HTR-8/SVneo (cell line): ENCODE results near the gene LITAF.
"Not testable (repeated sequence)": the region's sequence is repeated elsewhere in the genome, so short reads cannot be mapped to it uniquely, and the experiment has no call there.

Experiments used
- DNase-seq: peaks from one replicate; pipeline ENCODE4 v3.0.0; 2011; ENCODE audit warnings: low spot score, mixed read lengths; ENCODE audit not compliant: insufficient read length
- FAIRE-seq: peaks from 2 replicates; lab custom pipeline; 2011; peaks lifted over from hg19 to GRCh38; lab: Jason Lieb, UNC

Gene LITAF

DNA sequence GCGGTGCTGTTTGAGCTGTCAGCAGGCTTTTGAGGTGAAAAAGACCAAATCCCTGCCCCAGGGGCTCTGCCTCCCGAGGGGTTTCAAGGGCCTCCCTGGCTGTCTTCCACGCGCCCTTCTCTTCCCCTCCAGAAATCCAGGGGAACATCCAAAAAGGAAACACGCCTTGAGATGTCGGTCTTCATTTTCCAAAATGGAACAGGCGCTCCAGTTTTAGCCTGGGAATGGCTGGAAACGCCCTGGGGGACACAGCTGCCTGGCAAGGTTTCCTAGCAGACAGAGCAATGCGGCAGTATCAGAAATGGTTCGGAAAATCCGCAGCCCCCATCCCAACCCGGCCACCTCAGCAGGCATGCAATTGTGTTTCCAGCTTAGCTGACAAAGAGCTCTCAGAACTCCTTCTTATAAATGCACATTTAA, 16.6 kb upstream of the LITAF start:
- DNase-seq (no peak), FAIRE-seq (no peak)

DNA sequence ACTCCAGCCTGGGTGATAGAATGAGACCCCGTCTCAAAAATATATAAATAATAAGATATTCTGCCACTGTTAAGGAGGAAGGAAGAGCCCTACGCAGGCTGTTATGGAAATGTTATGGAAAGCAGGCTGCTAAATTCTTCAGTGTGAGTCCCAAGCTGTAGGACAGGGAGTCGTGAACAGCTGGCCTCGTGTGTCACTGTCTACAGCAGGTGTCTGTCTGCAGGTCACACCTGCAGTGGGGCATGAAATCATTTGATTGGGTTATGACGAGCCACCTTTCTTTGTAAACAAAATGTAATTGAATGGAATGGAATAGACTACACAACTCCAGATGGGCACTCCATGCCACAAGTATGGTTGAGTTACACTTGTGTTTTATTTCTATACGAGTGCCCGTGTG, 15.6 kb upstream of the LITAF start:
- no peak for DNase-seq
- no peak for FAIRE-seq

DNA sequence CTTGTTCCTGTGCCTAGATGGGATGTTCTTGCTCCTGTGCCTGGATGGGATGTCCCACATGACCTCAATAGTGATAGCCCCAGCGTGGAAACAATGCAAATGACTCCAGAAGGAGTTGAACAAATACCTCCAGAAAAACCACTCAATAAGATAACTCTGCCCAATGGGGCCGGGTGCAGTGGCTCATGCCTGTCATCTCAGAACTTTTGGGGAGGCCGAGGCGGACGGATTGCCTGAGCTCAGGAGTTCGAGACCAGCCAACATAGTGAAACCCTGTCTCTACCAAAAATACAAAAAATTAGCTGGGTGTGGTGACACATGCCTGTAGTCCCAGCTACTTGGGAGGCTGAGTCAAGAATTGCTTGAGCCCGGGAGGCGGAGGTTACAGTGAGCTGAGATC, 15.2 kb upstream of the LITAF start:
- DNase-seq (no peak), FAIRE-seq (no peak)

DNA sequence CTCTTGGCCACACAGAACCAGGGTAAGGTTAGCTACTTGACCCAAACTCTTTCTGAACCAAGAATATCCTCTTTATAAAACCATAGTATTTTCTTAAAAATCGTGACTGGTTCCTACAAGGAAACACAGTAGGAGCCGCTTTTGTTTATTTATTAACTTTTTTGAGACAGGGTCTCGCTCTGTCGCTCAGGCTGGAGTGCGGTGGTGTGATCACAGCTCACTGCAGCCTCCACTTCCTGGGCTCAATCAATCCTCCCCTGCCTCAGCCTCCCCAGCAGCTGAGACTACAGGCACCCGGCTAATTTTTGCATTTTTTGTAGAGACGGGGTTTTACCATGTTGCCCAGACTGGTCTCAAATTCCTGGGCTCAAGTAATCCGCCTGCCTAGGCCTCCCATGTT, 14.7 kb upstream of the LITAF start:
- FAIRE-seq (no peak), DNase-seq (no peak)

DNA sequence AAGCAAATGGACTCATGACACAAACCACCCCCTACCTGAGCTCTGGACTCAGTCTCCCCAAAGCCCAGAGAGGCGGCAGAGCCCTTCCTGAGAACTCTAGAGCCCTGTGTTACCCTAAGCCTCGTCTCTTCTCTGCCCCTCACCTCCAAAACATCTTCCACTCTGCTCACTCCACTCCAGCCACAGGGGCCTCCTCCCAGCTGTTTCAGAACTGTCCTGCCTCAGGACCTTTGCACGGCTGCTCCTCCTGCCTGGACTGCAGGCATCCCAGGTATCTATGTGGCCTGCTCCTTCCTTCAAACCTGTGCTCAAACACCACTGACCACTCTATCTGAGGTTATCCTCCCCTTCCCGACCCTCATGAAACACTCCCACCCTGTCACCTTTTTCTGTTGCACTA, 12.9 kb upstream of the LITAF start:
- FAIRE-seq: no peak
- no peak for DNase-seq

DNA sequence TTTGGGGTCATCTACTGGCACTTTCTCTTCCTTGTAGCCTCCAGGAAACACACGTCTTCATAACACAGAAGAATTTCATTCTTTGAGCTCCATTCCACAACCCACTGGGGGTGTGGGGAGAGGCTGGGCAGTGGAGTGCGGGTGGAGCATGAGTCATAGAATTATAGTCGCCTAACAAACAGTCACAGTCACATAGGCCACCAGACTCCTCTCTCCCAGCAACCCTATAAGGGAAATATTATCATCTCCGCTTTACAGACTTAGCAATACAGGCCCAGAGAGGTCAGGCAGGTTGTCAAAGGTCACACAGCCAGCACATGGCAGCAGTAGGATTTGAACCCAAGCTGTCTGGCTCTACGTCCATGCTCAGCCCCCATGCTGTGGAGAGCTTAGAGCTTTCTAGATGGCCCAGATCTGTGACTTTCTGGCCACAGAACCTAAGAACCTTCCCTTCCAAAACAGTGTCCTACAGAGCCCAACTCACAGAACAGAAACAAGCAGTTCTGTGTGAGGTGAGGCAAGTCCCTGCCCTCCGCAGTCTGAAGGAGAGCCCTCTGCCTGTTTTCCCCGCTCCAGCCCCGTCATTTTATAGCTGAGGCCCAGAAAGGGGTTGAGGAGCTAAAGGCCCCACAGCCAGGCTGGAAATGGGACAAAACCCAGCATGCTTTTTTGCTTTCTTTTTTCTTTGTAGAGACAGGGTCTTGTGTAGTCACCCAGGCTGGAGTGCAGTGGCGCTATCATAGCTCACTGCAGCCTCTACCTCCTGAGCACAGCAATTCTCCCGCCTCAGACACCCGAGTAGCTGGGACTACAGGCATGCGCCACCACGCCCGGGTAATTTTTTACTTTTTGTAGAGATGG, 10.7 kb upstream of the LITAF start:
- DNase-seq (no peak), FAIRE-seq (peak; percentile 59)

DNA sequence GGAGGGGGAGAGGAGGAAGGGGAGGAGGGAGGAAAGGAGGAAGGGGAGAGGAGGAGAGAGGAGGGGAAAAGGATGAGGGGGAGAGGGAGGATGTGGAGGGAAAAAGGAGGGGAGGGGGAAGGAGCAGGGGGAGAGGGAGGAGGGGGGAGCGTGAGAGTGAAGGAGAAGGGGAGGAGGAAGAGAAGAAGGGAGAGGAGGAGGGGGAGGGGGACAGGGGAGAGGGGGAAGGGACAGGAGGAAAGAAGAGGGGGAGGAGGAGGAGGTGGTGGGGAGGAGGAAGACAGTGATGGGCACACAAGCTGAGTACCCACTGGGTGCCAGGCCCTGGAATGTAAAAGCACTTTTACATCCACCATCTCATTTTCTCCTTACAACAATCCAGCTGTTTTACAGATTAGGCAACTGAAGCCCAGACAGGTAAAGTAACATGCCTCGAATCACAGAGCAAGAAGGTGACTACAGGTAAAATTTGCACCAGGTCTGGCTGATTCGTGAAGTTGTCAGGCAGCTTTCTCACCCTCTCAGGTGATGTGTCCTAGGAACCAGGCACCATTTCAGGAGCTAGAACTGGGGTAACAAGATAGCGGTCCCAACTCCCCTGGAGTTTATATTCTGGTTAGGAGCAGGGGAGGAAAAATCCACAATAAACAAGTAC, 10.0 kb upstream of the LITAF start:
- no peak for DNase-seq
- FAIRE-seq: no peak

DNA sequence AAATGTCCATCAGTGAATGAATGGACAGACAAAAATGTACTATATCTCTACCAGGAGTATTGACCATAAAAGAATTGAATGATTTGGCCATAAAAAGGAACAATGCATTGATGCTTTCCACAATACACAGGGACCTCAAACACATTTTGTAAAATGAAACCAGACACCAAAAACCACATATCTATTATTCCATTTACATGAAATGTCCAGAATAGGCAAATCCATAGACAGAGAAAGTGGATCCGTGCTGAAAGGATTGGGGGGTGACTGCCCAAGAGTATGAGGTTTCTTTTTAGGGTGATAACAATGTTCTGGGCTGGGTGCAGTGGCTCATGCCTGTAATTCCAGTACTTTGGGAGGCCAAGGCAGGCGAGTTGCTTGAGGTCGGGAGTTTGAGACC, 6.9 kb upstream of the LITAF start:
- FAIRE-seq (no peak), DNase-seq (no peak)

DNA sequence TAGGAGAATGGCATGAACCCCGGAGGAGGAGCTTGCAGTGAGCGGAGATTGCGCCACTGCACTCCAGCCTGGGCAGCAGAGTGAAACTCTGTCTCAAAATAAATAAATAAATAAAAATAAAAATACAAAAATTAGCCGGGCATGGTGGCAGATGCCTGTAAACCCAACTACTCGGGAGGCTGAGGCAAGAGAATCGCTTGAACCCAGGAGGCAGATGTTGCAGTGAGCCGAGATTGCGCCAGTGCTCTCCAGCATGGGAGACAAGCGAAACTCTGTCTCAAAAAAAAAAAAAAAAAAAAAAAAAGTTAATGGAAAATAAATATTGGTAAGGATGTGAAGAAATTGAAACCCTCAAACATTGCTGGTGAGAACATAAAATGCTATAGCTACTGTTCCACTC, 6.4 kb upstream of the LITAF start:
- not testable (repeated sequence) for DNase-seq, FAIRE-seq

DNA sequence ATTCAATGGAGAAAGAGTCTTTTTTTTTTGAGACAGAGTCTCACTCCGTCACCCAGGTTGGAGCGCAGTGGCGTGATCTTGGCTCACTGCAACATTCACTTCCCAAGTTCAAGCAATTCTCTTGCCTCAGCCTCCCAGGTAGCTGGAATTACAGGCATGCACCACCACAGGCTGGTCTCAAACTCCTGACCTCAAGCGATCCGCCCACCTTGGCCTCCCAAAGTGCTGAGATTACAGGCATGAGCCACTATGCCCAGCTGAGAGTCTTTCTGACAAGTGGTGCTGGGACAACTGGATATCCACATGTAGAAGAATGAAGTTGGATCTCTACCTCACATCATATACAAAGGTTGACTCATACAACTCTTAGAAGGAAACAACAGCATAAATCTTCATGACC, 4.9 kb upstream of the LITAF start:
- DNase-seq, FAIRE-seq: not testable (repeated sequence)

DNA sequence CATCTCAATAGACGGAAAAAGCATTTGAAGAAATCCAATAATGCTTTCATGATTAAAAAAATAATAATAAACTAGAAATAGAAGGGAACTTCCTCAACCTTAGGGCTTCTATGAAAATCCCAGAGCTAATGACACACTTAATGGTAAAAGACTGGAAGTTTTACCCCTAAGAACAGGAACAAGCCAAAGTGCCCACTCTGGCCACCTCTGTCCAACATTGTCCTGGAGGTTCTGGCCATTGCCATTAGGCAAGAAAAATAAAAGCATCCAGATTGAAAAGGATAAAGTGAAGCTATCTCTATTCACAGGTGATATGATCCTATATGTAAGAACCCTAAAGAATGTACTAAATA, 2.5 kb upstream of the LITAF start:
- no peak for FAIRE-seq
- DNase-seq: no peak

DNA sequence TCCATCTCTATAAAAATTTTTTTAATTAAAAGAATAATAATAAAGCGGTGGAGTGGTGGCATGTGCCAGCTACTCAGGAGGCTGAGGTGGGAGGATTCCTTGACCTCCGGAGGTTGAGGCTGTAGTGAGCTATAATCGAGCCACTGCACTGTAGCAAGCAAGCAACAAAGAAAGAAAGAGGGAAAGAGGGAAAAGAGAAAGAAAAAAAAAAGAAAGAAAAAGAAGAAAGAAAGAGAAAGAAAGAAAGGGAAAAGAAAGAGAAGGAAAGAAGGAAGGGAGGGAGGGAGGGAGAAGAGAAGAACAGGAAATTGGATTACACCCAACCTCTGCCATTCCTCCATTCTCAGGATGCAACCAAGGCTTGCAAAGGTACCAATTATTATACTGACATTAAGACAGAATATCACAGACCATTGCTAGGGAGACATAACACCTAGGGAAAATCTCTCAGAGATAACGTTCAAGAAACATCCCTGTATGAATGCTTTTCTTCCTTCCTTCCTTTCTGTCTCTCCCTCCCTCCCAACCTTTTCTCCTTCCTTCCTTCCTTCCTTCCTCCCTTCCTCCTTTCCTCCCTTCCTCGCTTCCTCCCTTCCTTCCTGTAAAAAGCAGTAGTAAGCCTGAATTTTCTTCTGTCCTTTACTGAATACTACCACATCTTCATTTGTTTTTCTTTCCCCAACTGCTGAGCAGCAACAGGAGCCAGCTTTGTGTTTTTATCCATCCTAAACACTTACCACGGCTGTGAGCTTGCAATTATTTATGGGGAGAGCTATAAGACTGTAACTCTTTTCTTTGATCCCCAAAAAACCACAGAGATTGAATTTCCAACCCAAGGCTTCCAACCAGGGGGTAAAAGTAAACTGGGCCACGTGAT, 1.8 kb upstream of the LITAF start:
- no peak for FAIRE-seq

DNA sequence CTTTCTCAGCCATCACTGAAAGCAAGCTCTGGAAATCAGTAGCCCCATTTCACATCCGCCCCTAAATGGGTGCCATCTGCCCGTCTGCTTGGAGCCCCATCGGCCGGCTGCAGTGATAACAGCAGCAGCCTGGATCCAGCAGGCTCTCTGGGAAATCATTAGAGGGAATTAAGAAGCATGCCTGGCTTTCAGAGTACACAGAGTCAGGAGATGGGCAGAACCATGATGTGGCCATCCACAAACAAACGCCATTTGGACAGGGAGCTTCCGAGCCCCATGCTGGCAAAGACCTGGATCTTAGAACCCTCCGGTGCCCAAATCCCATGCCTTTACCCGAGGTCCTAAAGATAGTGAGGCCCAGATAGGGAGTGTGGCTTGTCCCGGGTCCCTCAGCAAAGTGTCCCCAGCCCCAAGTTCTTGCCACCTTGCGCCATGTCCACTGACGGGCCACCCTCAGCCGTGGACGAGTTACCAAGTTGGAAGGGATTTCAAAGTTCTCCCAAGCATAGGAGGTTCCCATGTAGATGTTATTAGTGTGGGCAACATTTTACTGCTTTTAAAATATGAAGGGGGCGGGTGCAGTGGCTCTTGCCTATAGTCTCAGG, 1.0 kb upstream of the LITAF start:
- FAIRE-seq (no peak), DNase-seq (no peak)

More for the DNA sequence above, 1.8 kb upstream of the LITAF start:
- no peak for DNase-seq

DNA sequence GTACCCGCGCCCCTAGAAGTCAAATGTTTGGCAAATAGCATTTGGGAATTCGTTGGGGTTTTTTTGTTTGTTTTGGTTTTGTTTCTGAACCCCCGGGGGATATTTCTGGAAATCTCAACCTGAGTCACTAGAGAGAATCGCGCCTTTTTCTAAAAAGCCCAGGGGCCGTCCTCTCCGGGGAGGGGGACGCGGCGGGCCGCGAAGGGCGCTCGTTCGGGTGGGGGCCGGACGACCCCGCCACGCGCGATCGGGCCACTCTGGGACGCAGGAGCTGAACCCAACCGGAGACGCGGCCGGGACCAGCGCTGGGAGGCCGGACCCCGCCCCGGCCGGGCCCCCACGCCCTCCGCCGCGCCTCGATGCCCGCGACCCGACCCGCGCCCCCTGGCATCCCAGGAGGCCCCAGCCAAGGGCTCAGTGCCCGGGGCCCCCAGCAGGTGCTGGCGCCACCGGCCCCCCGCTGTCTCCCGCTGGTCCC, 302 bp downstream of the LITAF start:
- no peak for FAIRE-seq
- no peak for DNase-seq

DNA sequence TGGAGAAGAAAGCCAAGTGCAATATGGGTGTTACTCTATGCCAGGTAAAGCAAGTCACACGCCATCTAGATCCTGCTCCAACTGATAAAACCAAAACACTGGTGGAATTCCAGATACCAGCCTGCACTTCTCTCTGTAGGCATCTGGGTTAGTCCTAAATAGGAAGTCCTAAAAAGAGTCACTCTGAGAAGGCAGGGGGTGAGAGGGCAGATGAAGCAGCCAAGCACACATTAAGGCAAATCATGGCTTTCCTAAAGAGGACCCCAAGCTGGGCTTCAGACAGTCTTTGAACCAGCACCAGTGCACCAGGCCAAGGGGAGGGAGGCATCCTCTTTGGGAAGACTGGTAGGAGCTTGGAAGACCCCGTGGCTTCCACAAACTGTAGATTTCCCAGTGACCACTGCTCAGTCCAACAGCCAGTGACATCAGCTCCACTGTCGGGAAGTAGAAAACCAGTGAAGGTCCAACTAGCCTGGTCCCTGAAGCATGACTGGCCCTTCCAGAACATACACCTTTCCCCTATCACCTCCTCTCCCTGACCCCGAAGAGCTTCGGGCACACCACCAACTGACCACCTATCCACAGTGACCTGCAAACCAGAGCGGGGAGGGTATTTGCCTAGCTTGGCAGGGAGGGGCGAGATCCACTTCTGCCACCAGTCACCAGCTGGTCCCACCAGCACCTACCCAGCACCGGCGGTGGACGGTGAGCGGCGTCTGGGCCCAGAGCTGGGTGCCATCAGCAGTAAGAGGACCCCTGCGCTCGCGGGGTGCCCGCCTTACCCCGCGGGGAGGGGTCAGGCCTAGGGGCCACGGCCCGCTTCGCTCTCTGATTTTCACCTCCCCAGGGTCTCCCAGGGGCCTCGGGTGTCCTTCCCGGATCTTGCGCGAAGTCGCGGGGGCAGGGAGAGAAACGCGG, 1.0 kb downstream of the LITAF start:
- DNase-seq: no peak
- no peak for FAIRE-seq

DNA sequence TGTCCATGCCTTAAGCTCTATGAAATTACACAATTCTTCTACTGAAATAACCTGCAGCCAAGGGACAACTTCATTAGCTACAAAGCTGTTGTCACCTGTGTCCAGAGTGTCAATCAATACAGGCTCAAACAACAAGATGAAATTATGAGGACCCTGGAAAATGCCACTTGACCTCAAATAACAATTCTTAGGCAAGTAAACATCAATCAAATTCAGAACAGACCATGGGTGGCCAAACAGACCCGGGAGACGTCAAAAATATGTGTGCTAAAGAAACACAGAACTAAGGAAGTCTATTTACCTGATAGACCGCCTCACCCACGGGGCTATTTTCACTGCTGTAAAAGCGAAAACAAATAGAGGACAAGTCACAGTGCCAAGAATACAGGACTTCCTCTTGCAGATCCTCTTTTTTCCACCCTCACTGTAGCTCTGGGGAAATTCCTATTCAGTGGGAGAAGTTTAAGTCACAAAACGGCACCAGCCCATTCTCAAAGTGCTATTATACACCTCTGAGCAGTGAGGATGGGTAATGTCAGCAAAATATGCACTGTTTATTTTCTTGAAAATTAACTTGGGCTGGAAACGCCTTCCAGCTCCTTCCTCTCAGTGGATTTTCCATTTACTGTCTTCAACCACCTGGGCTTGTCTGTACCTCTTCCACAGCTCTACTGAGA, 2.7 kb downstream of the LITAF start:
- no peak for DNase-seq

DNA sequence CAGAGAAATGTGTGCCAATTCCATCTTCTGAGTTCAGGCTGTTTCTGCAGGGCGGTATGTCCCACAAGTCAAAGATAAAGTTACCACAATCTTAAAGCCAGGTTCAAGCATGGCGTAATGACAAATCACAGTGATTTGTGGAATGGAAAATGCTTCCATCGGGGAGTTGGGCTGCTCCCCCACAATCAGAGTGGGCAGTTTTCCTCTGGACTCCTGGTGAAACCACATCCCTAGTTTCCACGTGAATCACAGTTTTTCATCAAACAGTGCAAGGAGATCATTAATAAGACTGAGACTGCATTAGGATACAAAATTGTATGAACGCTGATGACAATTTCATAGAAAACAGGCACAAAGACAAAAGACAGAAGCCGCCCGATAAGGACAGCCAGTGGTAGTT, 3.6 kb downstream of the LITAF start:
- DNase-seq: no peak
- no peak for FAIRE-seq

More for the DNA sequence above, 2.7 kb downstream of the LITAF start:
- FAIRE-seq: no peak

DNA sequence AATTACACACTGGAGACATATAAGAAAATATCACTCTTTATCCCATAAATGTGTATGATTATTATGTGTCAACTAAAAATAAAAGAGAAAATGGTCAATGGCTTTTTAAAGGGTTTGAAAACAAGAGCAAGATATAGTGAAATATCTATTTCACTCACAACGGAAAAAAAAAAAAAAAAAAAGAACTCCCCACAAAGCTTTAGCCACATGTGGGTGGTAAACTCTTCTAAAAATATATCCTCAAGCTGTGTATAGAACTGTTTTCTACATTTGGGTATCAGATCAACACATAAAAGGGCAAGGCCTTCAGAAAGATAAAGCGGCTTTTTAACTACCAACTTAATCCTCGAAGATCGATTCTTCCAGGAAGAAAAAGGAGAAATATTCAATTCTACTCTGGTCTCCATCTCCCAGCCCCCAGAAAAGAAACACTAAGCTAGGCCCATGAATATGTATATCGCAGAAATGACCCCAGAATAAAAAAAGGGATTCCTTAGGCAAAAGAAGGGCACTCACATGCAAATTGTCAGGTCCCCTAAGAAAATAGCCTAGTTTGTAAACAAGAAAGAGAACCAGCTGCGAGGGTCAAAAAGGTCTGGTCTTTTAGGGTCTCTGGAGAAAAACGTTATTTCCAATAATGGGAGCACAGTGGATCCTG, 4.4 kb downstream of the LITAF start:
- FAIRE-seq (no peak), DNase-seq (no peak)
